HepG2 (cell line): ENCODE results near the gene PMM2. TPM values are rescaled to one million over a fixed set of nuclear protein-coding genes. Genes with fewer than 3 reads are reported as not detected.

Experiments
- CHCHD3 ChIP-seq: sonication (generic); formaldehyde crosslinking; IDR thresholded peaks from 2 replicates; pipeline ENCODE4 v1.8.0; 2022; ENCODE audit warnings: mild to moderate bottlenecking, missing genetic modification reagents, moderate library complexity
- HIVEP1 ChIP-seq: sonication (generic); formaldehyde crosslinking; IDR thresholded peaks from 2 replicates; pipeline ENCODE4 v1.4.0; 2020; ENCODE audit warnings: mild to moderate bottlenecking, missing genetic modification reagents
- IRX3 ChIP-seq: sonication (generic); formaldehyde crosslinking; IDR thresholded peaks from 2 replicates; pipeline ENCODE4 v1.8.1; 2023; ENCODE audit warnings: mild to moderate bottlenecking, low read depth, missing genetic modification reagents, borderline replicate concordance
- NFATC3 ChIP-seq: sonication (generic); formaldehyde crosslinking; IDR thresholded peaks from 2 replicates; pipeline ENCODE4 v1.5.1; 2020; ENCODE audit warnings: mild to moderate bottlenecking, missing genetic modification reagents
- PPARG ChIP-seq: conservative IDR thresholded peaks from 2 replicates; pipeline ENCODE4 v1.6.1; 2016; ENCODE audit warnings: missing biosample characterization, missing genetic modification reagents
- SMYD3 ChIP-seq: sonication (generic); formaldehyde crosslinking; IDR thresholded peaks from 2 replicates; pipeline ENCODE4 v1.8.1; 2023; ENCODE audit warnings: mild to moderate bottlenecking, missing genetic modification reagents
- SNAPC2 ChIP-seq: sonication (generic); formaldehyde crosslinking; IDR thresholded peaks from 2 replicates; pipeline ENCODE4 v1.8.1; 2022; ENCODE audit warnings: mild to moderate bottlenecking, missing genetic modification reagents
- ZNF331 ChIP-seq: sonication (generic); formaldehyde crosslinking; IDR thresholded peaks from 2 replicates; pipeline ENCODE4 v1.4.0; 2020; ENCODE audit warnings: missing genetic modification reagents
- ZNF598 ChIP-seq: sonication (generic); formaldehyde crosslinking; IDR thresholded peaks from 2 replicates; pipeline ENCODE4 v1.5.1; 2020; ENCODE audit warnings: mild to moderate bottlenecking, missing genetic modification reagents, borderline replicate concordance
- polyA plus RNA-seq, 8 experiments: library from polyadenylated mRNA; depleted of rRNA in 3 of 8; stranded (reverse) in 7 of 8; unstranded in 1 of 8; fragments of >200 nt; fragmentation: Illumina TruSeq in 4 of 8; extraction: Trizol in 4 of 8; gene quantifications; 2 replicates each; pipeline versions ENCODE4 v1.2.1 to v1.2.3, GENCODE V29; 2011 to 2016; ENCODE audit warnings: low read depth in 4 of 8, missing spikeins in 1 of 8, mixed read lengths in 1 of 8; ENCODE audit not compliant: insufficient read depth in 1 of 8
- total RNA-seq, 5 experiments: library from RNA; depleted of rRNA; stranded (reverse); fragments of >200 nt; fragmentation: Illumina TruSeq; extraction: Trizol; gene quantifications; 2 replicates each; pipeline ENCODE4 v1.2.3, GENCODE V29; 2016; ENCODE audit warnings: low read depth in 1 of 5
- TF ChIP-seq, protein P1 (sequence below): sonication (generic); formaldehyde crosslinking; IDR thresholded peaks from 2 replicates; pipeline ENCODE4 v1.4.0; 2020; ENCODE audit warnings: missing genetic modification reagents, borderline replicate concordance
- TF ChIP-seq, protein P2 (sequence below): sonication (generic); formaldehyde crosslinking; IDR thresholded peaks from 2 replicates; pipeline ENCODE4 v1.4.0; 2020; ENCODE audit warnings: mild to moderate bottlenecking, missing genetic modification reagents
- TF ChIP-seq, protein P3 (sequence below): sonication (generic); formaldehyde crosslinking; IDR thresholded peaks from 2 replicates; pipeline ENCODE4 v1.9.0; 2022; ENCODE audit warnings: missing genetic modification reagents, mild to moderate bottlenecking, borderline replicate concordance
- TF ChIP-seq, protein P4 (sequence below): IDR thresholded peaks from 2 replicates; pipeline ENCODE4 v1.6.1; 2012; ENCODE audit warnings: low read length, improper control_type of control experiment
- TF ChIP-seq, protein P5 (sequence below): IDR thresholded peaks from 2 replicates; pipeline ENCODE4 v1.6.1; 2016; ENCODE audit warnings: missing genetic modification reagents, missing compliant biosample characterization
- TF ChIP-seq, protein P6 (sequence below), 2 experiments: sonication (generic) in 1 of 2; formaldehyde crosslinking in 1 of 2; IDR thresholded peaks; 2 replicates each; pipeline versions ENCODE4 v1.5.1 to v1.6.1; 2011 to 2020; ENCODE audit warnings: borderline replicate concordance in 1 of 2, low read depth in 1 of 2, low read length in 1 of 2, mild to moderate bottlenecking in 1 of 2, missing genetic modification reagents in 1 of 2, moderate library complexity in 1 of 2

The PMM2 gene
- total and polyA plus RNA-seq, 2 of the 13 experiments (the other 11 are each of a cell fraction or from before 2014, with no cell fraction given), result 52.2 to 93.7 TPM

DNA sequence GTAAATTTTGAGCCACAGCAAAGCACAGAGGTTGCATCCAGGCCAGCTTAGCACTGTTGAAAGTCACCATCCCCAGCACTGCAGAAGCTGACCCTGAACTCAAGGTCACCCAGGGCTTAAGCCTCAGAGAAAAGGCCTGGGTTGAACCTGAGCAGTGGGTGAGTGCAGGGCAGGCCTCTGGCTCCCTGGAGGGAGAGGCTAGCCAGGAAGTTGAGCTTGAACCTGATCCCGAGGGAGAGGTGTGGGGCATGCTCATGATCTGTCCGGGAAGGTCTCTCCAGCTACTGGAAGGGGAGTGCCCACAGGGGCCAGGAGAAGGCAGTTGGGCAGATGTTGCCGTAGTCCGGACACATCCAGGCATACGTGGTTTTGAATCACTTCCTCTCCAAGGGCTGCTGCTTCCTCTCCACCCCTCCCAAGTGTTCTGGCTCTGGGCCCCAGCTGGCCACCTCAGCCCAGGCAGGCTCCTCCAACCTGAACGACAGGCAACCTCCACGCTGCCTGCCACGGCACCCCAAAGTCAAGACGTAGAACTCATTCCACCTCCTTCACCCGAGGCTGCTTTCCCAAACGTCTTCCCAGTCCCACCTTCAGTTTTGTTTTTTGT is 52.7 kb downstream of the PMM2 start (continued):
- TF ChIP-seq, protein P1, sequence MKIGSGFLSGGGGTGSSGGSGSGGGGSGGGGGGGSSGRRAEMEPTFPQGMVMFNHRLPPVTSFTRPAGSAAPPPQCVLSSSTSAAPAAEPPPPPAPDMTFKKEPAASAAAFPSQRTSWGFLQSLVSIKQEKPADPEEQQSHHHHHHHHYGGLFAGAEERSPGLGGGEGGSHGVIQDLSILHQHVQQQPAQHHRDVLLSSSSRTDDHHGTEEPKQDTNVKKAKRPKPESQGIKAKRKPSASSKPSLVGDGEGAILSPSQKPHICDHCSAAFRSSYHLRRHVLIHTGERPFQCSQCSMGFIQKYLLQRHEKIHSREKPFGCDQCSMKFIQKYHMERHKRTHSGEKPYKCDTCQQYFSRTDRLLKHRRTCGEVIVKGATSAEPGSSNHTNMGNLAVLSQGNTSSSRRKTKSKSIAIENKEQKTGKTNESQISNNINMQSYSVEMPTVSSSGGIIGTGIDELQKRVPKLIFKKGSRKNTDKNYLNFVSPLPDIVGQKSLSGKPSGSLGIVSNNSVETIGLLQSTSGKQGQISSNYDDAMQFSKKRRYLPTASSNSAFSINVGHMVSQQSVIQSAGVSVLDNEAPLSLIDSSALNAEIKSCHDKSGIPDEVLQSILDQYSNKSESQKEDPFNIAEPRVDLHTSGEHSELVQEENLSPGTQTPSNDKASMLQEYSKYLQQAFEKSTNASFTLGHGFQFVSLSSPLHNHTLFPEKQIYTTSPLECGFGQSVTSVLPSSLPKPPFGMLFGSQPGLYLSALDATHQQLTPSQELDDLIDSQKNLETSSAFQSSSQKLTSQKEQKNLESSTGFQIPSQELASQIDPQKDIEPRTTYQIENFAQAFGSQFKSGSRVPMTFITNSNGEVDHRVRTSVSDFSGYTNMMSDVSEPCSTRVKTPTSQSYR (CRISPR knock-in tag), result peak; percentile 78
- peak; percentile 97 for TF ChIP-seq NFATC3 (CRISPR knock-in tag)
- TF ChIP-seq SMYD3, result peak; percentile 92; the same call in 1 of the 2 replicates
- TF ChIP-seq, protein P2, sequence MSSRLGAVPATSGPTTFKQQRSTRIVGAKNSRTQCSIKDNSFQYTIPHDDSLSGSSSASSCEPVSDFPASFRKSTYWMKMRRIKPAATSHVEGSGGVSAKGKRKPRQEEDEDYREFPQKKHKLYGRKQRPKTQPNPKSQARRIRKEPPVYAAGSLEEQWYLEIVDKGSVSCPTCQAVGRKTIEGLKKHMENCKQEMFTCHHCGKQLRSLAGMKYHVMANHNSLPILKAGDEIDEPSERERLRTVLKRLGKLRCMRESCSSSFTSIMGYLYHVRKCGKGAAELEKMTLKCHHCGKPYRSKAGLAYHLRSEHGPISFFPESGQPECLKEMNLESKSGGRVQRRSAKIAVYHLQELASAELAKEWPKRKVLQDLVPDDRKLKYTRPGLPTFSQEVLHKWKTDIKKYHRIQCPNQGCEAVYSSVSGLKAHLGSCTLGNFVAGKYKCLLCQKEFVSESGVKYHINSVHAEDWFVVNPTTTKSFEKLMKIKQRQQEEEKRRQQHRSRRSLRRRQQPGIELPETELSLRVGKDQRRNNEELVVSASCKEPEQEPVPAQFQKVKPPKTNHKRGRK (CRISPR knock-in tag), result no peak
- peak; percentile 95 for TF ChIP-seq ZNF331 (CRISPR knock-in tag)
- TF ChIP-seq, protein P3, sequence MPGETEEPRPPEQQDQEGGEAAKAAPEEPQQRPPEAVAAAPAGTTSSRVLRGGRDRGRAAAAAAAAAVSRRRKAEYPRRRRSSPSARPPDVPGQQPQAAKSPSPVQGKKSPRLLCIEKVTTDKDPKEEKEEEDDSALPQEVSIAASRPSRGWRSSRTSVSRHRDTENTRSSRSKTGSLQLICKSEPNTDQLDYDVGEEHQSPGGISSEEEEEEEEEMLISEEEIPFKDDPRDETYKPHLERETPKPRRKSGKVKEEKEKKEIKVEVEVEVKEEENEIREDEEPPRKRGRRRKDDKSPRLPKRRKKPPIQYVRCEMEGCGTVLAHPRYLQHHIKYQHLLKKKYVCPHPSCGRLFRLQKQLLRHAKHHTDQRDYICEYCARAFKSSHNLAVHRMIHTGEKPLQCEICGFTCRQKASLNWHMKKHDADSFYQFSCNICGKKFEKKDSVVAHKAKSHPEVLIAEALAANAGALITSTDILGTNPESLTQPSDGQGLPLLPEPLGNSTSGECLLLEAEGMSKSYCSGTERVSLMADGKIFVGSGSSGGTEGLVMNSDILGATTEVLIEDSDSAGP (CRISPR knock-in tag), result peak; percentile 87
- no peak for TF ChIP-seq CHCHD3 (CRISPR knock-in tag)
- TF ChIP-seq SNAPC2 (CRISPR knock-in tag), result peak; percentile 60; the same call in 1 of the 2 replicates
- TF ChIP-seq, protein P4, sequence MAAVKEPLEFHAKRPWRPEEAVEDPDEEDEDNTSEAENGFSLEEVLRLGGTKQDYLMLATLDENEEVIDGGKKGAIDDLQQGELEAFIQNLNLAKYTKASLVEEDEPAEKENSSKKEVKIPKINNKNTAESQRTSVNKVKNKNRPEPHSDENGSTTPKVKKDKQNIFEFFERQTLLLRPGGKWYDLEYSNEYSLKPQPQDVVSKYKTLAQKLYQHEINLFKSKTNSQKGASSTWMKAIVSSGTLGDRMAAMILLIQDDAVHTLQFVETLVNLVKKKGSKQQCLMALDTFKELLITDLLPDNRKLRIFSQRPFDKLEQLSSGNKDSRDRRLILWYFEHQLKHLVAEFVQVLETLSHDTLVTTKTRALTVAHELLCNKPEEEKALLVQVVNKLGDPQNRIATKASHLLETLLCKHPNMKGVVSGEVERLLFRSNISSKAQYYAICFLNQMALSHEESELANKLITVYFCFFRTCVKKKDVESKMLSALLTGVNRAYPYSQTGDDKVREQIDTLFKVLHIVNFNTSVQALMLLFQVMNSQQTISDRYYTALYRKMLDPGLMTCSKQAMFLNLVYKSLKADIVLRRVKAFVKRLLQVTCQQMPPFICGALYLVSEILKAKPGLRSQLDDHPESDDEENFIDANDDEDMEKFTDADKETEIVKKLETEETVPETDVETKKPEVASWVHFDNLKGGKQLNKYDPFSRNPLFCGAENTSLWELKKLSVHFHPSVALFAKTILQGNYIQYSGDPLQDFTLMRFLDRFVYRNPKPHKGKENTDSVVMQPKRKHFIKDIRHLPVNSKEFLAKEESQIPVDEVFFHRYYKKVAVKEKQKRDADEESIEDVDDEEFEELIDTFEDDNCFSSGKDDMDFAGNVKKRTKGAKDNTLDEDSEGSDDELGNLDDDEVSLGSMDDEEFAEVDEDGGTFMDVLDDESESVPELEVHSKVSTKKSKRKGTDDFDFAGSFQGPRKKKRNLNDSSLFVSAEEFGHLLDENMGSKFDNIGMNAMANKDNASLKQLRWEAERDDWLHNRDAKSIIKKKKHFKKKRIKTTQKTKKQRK, result no peak
- TF ChIP-seq PPARG (CRISPR knock-in tag), result peak; percentile 71; the same call in 1 of the 2 replicates
- TF ChIP-seq, protein P5, sequence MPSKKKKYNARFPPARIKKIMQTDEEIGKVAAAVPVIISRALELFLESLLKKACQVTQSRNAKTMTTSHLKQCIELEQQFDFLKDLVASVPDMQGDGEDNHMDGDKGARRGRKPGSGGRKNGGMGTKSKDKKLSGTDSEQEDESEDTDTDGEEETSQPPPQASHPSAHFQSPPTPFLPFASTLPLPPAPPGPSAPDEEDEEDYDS (CRISPR knock-in tag), result peak; percentile 67; the same call in 1 of the 2 replicates
- TF ChIP-seq HIVEP1 (CRISPR knock-in tag), result 0 out of 2 replicates have a peak, but pooled peaks have one; percentile 37
- TF ChIP-seq IRX3 (CRISPR knock-in tag), result peak; percentile 93; the same call in 1 of the 2 replicates
- TF ChIP-seq, protein P6, sequence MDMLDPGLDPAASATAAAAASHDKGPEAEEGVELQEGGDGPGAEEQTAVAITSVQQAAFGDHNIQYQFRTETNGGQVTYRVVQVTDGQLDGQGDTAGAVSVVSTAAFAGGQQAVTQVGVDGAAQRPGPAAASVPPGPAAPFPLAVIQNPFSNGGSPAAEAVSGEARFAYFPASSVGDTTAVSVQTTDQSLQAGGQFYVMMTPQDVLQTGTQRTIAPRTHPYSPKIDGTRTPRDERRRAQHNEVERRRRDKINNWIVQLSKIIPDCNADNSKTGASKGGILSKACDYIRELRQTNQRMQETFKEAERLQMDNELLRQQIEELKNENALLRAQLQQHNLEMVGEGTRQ (IDR thresholded peaks at IDR 0.05; ENCODE audit: low read depth, low read length), result no peak; the same call in 1 of the 2 replicates
- TF ChIP-seq, protein P6 (CRISPR knock-in tag; IDR thresholded peaks at IDR 0.05; ENCODE audit: borderline replicate concordance), result no peak
- TF ChIP-seq ZNF598 (CRISPR knock-in tag), result peak; percentile 99
